K562 (cell line): ENCODE measurements around the gene HOXB4. TPM values are rescaled to one million over a fixed set of nuclear protein-coding genes. Genes with fewer than 3 reads are reported as not detected.

ENCODE experiments used
- CEBPB ChIP-seq: fragments of 450-650 bp; IDR thresholded peaks from 2 replicates; pipeline ENCODE4 v1.6.1; 2016; ENCODE audit warnings: missing genetic modification characterization, missing compliant biosample characterization
- CEBPG ChIP-seq, 3 experiments: fragments of 200-800 bp in 1 of 3; sonication (Bioruptor generic) in 1 of 3; sonication (generic) in 1 of 3; formaldehyde crosslinking in 1 of 3; IDR thresholded peaks in 2 of 3; conservative IDR thresholded peaks in 1 of 3; 2 replicates each; pipeline versions ENCODE4 v1.6.1 to v1.8.0; 2016 to 2022; ENCODE audit warnings: missing compliant biosample characterization in 2 of 3, missing genetic modification characterization in 2 of 3, mild to moderate bottlenecking in 1 of 3, missing genetic modification reagents in 1 of 3
- CHCHD3 ChIP-seq: fragments of 250-450 bp; sonication (Bioruptor Pico); IDR thresholded peaks from 2 replicates; pipeline ENCODE4 v2.1.2; 2022; ENCODE audit warnings: mild to moderate bottlenecking
- HEY1 ChIP-seq: fragments of 250-450 bp; sonication (Bioruptor Pico); IDR thresholded peaks from 2 replicates; pipeline ENCODE4 v1.5.0; 2020; ENCODE audit warnings: mild to moderate bottlenecking, moderate library complexity, borderline replicate concordance
- ID3 ChIP-seq, 2 experiments: fragments of 250-450 bp in 1 of 2; fragments of 450-650 bp in 1 of 2; sonication (Bioruptor Pico) in 1 of 2; IDR thresholded peaks; 2 replicates each; pipeline versions ENCODE4 v1.6.1 to v1.8.0; 2016 to 2021; ENCODE audit warnings: mild to moderate bottlenecking in 2 of 2, moderate library complexity in 2 of 2, missing compliant biosample characterization in 1 of 2, missing genetic modification characterization in 1 of 2
- L3MBTL2 ChIP-seq: fragments of 450-650 bp; IDR thresholded peaks from 2 replicates; pipeline ENCODE4 v1.6.1; 2016; ENCODE audit warnings: mild to moderate bottlenecking, moderate library complexity
- NR2C1 ChIP-seq, 2 experiments: fragments of 450-650 bp; IDR thresholded peaks; 2 replicates each; pipeline ENCODE4 v1.6.1; 2017; ENCODE audit warnings: mild to moderate bottlenecking in 2 of 2, antibody characterized with exemption in 1 of 2, inconsistent platforms in 1 of 2, missing compliant biosample characterization in 1 of 2, missing genetic modification characterization in 1 of 2
- PHB ChIP-seq: fragments of 250-450 bp; sonication (Bioruptor Pico); IDR thresholded peaks from 2 replicates; pipeline ENCODE4 v1.5.0; 2021
- RBM22 ChIP-seq: fragments of 200-400 bp; formaldehyde crosslinking; IDR thresholded peaks from 2 replicates; pipeline ENCODE4 v1.6.1; 2018; ENCODE audit warnings: low read length, low read depth; ENCODE audit not compliant: poor library complexity, severe bottlenecking
- TCF3 ChIP-seq: sonication (generic); formaldehyde crosslinking; IDR thresholded peaks from 2 replicates; pipeline ENCODE4 v1.4.0; 2020; ENCODE audit warnings: mild to moderate bottlenecking, missing genetic modification reagents
- TGIF2 ChIP-seq: sonication (generic); formaldehyde crosslinking; IDR thresholded peaks from 2 replicates; pipeline ENCODE4 v1.8.1; 2022; ENCODE audit warnings: mild to moderate bottlenecking, missing genetic modification reagents, moderate library complexity
- ZFP30 ChIP-seq: fragments of 250-450 bp; sonication (Bioruptor Pico); IDR thresholded peaks from 2 replicates; pipeline ENCODE4 v1.8.0; 2022; ENCODE audit warnings: moderate library complexity, mild to moderate bottlenecking, inconsistent platforms, borderline replicate concordance
- ZNF184 ChIP-seq: sonication (generic); formaldehyde crosslinking; IDR thresholded peaks from 2 replicates; pipeline ENCODE4 v1.5.0; 2020; ENCODE audit warnings: missing genetic modification reagents
- ZNF263 ChIP-seq: sonication (generic); formaldehyde crosslinking; IDR thresholded peaks from 2 replicates; pipeline ENCODE4 v1.8.0; 2022; ENCODE audit warnings: mild to moderate bottlenecking, missing genetic modification reagents, borderline replicate concordance
- ZNF311 ChIP-seq: fragments of 250-450 bp; sonication (Bioruptor Pico); IDR thresholded peaks from 2 replicates; pipeline ENCODE4 v1.4.0; 2020; ENCODE audit warnings: mild to moderate bottlenecking, moderate library complexity
- ZNF518B ChIP-seq: fragments of 250-450 bp; sonication (Bioruptor Pico); IDR thresholded peaks from 2 replicates; pipeline ENCODE4 v1.5.0; 2021; ENCODE audit warnings: mild to moderate bottlenecking, moderate library complexity
- polyA plus RNA-seq, 8 experiments: library from polyadenylated mRNA; depleted of rRNA in 4 of 8; stranded (reverse) in 5 of 8; unstranded in 3 of 8; fragments of >200 nt; fragmentation: Nextera tagmentation in 2 of 8; fragmentation: Illumina TruSeq in 1 of 8; extraction: Ambion mirVana in 2 of 8; extraction: Trizol in 1 of 8; gene quantifications; 2 replicates each; pipeline versions ENCODE4 v1.2.1 to v1.2.3, GENCODE V29; 2011 to 2014; ENCODE audit warnings: inconsistent platforms in 1 of 8, missing spikeins in 1 of 8
- total RNA-seq, 7 experiments: library from RNA; depleted of rRNA in 6 of 7; stranded (reverse); fragments of >200 nt in 6 of 7; fragmentation: Illumina TruSeq in 2 of 7; extraction: Trizol in 2 of 7; gene quantifications; 2 replicates each; pipeline versions ENCODE4 v1.2.1 to v1.2.3, GENCODE V29; 2011 to 2021; ENCODE audit warnings: low replicate concordance in 1 of 7

HOXB4 gene
- total and polyA plus RNA-seq, 9 of the 15 experiments (the other 6 are each of a cell fraction or from before 2014, with no cell fraction given): 1.6 to 34.9 (median 14.9) TPM

DNA sequence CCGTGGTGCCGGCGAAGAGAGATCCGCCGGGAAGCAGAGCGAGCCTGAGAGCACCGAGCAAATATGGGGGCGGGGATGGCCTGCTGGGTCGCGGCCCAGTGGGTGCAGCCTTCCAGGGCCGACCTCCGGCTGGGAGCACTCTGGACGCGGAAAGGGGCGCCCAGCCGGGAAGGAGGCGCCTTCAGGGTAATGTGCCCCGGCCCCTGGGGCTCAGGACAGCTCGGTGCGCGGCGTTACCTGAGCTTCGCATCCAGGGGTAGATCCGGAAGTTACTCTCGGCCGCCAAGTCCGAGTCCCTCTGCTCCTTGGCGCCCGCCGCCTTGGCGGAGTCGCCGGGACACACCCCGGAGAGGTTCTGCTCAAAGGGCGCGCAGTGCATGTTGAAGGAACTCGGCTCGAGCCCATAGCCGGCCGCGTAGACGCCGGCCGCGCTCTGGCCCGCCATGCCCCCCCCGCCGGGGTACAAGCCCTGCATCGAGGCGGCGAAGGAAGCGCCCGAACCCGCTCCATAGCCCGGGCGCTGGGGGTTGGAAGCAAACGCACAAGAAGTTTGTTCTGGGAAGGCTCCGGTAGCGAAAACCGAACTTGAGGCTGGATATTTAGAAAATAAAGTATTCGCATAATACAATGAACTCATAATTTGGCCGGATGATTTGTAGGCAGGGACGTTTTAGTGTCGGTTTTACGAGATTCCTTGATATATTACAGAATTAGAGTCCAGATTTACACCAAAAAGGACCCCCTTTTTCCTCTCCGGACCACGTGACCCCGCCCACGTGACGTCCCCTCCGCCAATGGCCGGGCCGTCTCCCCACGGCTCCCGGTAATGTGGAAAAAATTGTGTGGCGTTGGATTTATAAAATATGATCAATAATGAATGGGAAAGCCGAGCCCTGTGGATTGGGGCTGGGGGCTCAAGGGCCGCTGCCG, 32.4 kb upstream of the HOXB4 start, which contains the start of gene HOXB7 (continued):
- TF ChIP-seq ZNF518B (no peak), RBM22 (peak; percentile 76), ID3 (CRISPR knock-in tag; IDR thresholded peaks at IDR 0.05) (no peak), ID3 (tag; IDR thresholded peaks at IDR 0.05) (0 out of 2 replicates have a peak, but pooled peaks have one; percentile 39), L3MBTL2 (peak; percentile 75), PHB (no peak), ZNF263 (no peak), ZNF184 (CRISPR knock-in tag) (no peak), CEBPG (CRISPR knock-in tag; IDR thresholded peaks at IDR 0.05) (no peak), CEBPG (tag; conservative IDR thresholded peaks at IDR 0.05 in 1 of 2, IDR thresholded peaks at IDR 0.05 in 1 of 2) (no peak), CEBPB (tag) (no peak), ZFP30 (CRISPR knock-in tag) (no peak), TGIF2 (CRISPR knock-in tag) (no peak), NR2C1 (IDR thresholded peaks at IDR 0.05) (no peak), NR2C1 (tag; IDR thresholded peaks at IDR 0.05) (no peak), HEY1 (CRISPR knock-in tag) (no peak), TCF3 (CRISPR knock-in tag) (no peak), ZNF311 (CRISPR knock-in tag) (no peak), CHCHD3 (no peak)
